Amniotic epithelial cell (primary cell): ENCODE measurements around the gene PRPH.
"Not testable (repeated sequence)": the region's sequence is repeated elsewhere in the genome, so short reads cannot be mapped to it uniquely, and the experiment has no call there.

Experiments
- DNase-seq: peaks from one replicate; pipeline ENCODE4 v3.0.0-alpha.2; 2010; ENCODE audit warnings: low read depth

The PRPH gene

GRCh38 chr12:49276304-49277290, 18.4 kb upstream of the PRPH start:
- DNase-seq = no peak

- DNase-seq = no peak
These were observed 17.5 kb upstream of the PRPH start for GRCh38 chr12:49277466-49277865.

- peak; percentile 43 for DNase-seq
These were observed 15.2 kb upstream of the PRPH start for GRCh38 chr12:49279706-49280159.

- DNase-seq = not testable (repeated sequence)
These were observed 14.4 kb upstream of the PRPH start for GRCh38 chr12:49280545-49280944.

- no peak for DNase-seq
These were observed 12.6 kb upstream of the PRPH start for GRCh38 chr12:49282302-49282701.

GRCh38 chr12:49282740-49283375, 12.1 kb upstream of the PRPH start:
- DNase-seq = not testable (repeated sequence)

- no peak for DNase-seq
These were observed 11.2 kb upstream of the PRPH start for GRCh38 chr12:49283541-49284429.

- no peak for DNase-seq
These were observed 10.3 kb upstream of the PRPH start for GRCh38 chr12:49284672-49285071.

GRCh38 chr12:49287876-49288275, 7.1 kb upstream of the PRPH start:
- DNase-seq = no peak

GRCh38 chr12:49288412-49288853, 6.5 kb upstream of the PRPH start:
- peak; percentile 34 for DNase-seq

- DNase-seq = no peak
These were observed 5.9 kb upstream of the PRPH start for GRCh38 chr12:49288922-49289555.

GRCh38 chr12:49292729-49293055, 2.3 kb upstream of the PRPH start:
- DNase-seq = no peak

GRCh38 chr12:49293056-49293956, 1.6 kb upstream of the PRPH start:
- no peak for DNase-seq

- DNase-seq = no peak
These were observed 702 bp upstream of the PRPH start for GRCh38 chr12:49294086-49294803.

GRCh38 chr12:49294804-49295081, 204 bp upstream of the PRPH start:
- no peak for DNase-seq

GRCh38 chr12:49296034-49296835, 1.3 kb downstream of the PRPH start:
- DNase-seq = no peak

- no peak for DNase-seq
These were observed 2.1 kb downstream of the PRPH start for GRCh38 chr12:49296836-49297694.

GRCh38 chr12:49297695-49298060, 2.7 kb downstream of the PRPH start:
- DNase-seq = no peak
